HuH-7.5 (cell line): ENCODE data around the gene AAK1.

Experiments
- DNase-seq: peaks from one replicate; pipeline ENCODE4 v3.0.0; 2011; ENCODE audit warnings: low spot score

The AAK1 gene

GRCh38 chr2:69491864-69492263 is 151.7 kb downstream of the AAK1 start:
- no peak for DNase-seq

GRCh38 chr2:69490486-69490885 is 153.1 kb downstream of the AAK1 start:
- DNase-seq, result no peak

DNA sequence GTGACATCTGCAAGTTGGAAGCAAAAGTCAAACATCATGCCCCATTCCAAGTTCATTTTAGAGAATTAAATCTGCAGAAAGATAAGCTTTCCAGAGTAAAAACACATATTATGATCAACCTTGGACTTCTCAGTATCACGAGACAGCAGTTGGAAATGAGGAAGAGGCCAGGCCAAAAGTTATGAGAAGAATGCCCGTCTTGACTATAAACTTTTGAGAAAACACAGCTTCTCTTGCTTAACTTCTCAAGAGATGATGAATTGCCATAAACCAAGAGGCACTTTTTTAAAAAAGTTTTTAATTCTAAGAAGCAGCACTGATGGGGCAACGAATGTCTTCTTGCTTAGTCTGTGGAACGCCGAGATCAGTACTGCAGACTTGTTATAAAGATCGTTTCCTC is 153.7 kb downstream of the AAK1 start:
- DNase-seq, result no peak

DNA sequence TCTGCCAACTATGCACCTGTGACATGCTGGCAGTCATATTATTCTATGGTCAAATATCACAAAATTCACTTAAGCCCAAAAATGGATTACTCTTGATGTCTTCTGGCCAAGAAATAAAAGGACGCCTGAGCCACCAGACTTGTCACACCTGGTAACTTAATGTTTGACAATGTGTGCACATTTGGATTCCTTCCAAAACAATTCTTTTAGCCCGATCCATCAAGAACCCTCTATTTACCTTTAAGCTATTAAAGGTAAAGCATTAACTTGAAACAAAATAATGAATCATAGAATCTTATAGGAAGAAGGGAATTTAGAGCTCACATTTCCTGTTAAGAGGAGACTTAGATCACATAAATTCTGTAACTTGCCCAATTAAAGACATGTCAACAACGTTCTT is 159.8 kb downstream of the AAK1 start:
- DNase-seq, result no peak

DNA sequence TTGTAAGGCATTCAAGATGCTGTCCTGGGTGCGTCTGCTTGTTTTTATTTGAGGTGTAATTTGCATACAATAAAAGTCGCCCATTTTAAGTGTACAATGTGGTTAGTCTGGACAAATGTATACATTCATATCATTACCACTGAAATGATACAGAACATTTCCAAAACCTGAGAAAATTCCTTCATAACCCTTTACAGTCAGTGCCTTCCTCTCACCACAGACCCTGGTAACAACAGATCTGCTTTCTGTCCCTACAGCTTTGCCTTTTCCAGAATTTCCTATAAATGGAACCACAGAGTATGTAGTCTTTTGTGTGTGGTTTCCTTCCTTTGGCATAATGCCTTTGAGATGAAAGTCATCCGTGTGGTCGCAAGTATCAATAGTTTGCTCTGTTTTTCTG is 160.5 kb downstream of the AAK1 start:
- no peak for DNase-seq

DNA sequence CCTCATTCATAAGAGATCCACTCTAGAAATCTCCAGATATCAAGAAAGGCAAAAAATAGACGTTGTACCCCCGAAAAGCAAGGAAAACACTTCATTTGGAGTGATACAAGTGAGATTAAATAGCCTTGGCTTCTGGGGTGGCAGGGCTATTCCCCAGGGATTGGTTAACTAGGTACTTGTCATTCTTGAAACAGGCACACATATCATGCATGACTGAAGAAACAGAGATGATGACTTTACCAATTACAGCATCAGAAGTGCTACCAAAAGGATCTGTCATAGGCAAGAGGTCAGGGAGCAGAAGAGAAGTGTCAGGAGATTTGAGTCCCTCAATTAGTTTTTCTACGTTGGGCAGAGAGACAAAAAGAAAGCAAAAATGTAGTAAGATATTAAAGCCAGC is 161.1 kb downstream of the AAK1 start:
- DNase-seq, result no peak

DNA sequence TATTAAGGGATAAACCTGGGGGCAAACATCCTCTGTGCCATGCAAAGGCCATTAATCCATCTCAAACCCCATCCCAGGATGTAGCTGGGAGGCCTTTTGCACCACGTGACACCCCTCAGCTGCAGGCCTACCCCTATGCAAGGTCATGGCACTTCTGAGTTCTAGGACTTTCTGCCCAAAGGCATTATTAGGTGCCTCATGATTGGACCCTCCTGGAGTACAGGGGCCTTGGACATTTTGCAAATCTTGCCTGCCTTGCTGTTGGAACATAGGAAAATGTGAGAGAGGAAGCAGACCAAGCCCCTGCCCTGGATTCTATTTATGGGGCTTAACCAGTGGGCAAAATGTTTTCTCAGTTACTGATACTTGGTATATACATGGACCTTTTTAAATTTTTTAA is 162.1 kb downstream of the AAK1 start:
- DNase-seq, result no peak

GRCh38 chr2:69477627-69478026 is 165.9 kb downstream of the AAK1 start:
- no peak for DNase-seq

DNA sequence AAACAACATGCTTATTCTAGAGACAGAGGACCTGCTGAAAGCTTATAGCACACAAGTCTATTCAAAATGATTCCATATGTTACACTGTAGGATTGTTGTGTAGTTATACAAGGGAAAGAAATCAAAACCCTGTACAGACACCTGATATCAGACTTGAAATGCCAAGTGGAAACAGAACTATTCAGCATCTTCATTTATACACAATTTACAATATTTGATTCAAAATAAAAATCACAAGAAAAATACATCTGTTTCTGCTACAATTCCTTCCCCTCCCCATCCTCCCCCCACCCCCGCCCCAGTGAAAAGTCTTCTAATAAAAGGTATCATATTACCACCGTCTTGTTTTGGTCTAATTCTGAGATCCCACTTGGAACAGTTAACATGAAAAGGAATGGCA is 168.9 kb downstream of the AAK1 start:
- DNase-seq, result no peak

DNA sequence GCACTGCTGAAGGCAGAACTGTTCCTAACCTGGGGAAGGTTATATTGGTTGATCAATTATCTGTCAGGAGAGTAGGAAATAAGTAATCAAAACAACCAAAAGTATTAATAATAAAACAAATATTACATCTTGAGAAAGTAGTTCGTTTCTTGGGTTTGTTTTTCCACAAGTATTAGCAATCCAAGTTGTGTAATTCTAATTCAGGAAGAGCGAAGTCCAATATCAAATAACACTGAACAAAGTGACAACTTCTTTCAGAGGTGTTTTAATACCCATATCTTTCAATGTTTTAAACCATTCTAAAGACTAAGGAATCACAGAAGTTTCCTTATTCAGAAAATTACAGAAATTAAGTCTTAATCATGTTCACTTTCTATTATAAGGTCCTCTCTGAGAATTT is 171.7 kb downstream of the AAK1 start:
- DNase-seq, result no peak

DNA sequence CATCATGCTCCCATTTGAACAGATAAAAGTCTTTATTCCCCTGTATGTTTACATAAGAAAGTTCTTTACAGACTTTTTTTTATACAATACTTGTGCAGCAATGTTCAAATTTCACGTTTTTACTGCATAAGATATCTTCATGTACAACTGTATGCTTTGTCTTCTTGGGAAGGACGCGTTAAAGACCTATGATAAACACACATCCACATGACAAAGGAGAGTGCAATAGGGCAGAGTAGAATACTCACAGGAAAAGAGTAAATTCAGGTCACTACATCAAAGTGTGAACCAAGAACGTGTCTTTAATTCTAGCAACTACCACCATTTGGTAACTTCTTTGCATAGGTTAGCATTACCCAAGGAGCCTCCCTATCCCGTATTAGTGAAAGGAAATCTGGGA is 172.6 kb downstream of the AAK1 start:
- no peak for DNase-seq

- no peak for DNase-seq
Measured at GRCh38 chr2:69469784-69470183, 173.8 kb downstream of the AAK1 start.

GRCh38 chr2:69469375-69469774 is 174.2 kb downstream of the AAK1 start:
- DNase-seq, result no peak

- no peak for DNase-seq
Measured at GRCh38 chr2:69466728-69467127, 176.8 kb downstream of the AAK1 start.

GRCh38 chr2:69465513-69466456 is 177.8 kb downstream of the AAK1 start:
- no peak for DNase-seq

DNA sequence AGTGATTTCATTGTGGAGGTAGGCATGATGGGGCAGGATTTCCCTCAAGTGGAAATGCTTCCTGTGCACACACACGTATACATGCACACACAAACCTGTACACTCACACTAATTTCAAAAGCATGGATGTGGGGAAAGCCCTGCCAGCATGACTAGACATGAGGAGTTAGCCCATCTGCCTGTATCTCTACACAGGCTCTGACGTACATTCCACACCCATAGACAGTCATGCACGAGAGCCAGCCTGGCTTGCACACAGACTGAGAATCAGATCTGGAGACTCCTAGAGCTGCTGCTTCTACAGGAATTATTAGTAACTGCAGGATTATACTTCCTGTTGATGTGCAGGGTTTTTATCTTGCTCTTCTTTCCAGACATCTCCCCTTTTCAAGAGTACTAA is 179.0 kb downstream of the AAK1 start:
- DNase-seq, result no peak

DNA sequence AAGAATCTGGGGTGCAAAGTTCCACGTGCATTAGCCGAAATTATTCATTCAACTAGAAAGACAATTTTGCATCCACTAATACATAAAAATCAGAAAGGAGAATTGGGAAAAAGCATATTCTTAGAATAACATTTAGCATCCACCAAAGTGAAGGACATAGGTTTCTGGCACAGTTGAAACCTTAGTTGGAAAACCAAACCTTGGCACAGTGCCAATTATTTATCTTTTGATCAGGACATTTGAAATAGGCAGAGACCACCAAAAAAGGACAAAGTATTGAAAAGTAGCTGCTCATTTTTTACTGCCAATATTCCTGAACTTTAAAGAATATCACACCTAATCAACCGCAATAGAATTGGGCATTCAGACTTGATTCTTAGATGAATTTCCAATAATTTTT is 180.8 kb downstream of the AAK1 start:
- no peak for DNase-seq

GRCh38 chr2:69461404-69461803 is 182.1 kb downstream of the AAK1 start:
- DNase-seq, result no peak

GRCh38 chr2:69459936-69460335 is 183.6 kb downstream of the AAK1 start:
- DNase-seq, result no peak

GRCh38 chr2:69456950-69457445 is 186.5 kb downstream of the AAK1 start:
- DNase-seq, result no peak

DNA sequence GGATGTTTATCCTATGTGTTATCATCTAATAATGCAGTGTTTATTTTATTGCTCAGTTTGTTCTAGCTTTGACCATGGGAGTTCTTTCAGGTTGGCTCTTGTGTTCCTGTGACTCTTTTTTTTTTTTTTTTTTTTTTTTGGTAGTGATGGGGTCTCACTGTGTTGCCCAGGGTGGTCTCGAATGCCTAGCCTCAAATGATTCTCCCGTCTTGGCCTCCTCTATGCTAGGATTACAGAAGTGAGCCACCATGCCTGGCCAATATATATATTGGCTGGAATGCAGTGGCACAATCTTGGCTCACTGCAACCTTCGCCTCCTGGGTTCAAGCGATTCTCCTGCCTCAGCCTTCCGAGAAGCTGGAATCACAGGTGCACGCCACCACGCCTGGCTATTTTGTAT is 187.4 kb downstream of the AAK1 start:
- no peak for DNase-seq

- no peak for DNase-seq
Measured at GRCh38 chr2:69454976-69455375, 188.6 kb downstream of the AAK1 start.

DNA sequence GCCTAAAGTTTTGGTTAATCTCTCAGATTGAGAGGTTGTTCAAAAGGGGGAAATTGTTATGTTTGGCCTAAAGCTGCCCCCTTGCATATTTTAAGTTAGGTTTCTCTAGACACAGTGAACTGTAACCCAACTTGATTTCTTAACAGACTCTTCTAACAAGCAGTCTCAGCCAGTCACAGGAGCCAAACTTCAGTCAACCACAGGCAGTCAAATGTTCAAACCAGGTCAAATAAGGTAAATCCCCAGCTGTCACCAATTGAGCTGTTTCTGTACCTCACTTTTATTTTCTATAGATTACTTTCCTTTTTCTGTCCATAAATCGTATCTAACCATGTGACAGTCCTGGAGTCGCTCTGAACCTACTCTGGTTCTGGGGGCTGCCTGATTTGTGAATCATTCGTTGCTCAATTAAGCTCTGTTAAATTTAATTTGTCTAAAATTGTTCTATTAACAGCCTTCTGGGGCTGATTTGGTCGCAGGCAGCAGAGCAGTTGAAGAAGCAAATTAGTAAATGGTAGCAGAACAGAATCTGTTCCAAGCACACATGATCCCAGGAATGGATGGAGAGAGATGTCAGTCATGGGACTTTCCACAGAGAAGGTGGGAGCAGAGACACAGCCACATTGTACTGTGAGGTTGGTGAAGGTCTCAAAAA is 189.9 kb downstream of the AAK1 start:
- DNase-seq, result no peak
